COLO668 (cell line): ENCODE measurements around the gene TPPP2.

Experiments
- DNase-seq: peaks from one replicate; lab custom pipeline; 2025; ENCODE audit not compliant: unreplicated experiment; lab: John Stamatoyannopoulos, UW

TPPP2 gene

GRCh38 chr14:21074398-21075272 lies 44.6 kb downstream of the TPPP2 start:
- DNase-seq, result no peak

DNA sequence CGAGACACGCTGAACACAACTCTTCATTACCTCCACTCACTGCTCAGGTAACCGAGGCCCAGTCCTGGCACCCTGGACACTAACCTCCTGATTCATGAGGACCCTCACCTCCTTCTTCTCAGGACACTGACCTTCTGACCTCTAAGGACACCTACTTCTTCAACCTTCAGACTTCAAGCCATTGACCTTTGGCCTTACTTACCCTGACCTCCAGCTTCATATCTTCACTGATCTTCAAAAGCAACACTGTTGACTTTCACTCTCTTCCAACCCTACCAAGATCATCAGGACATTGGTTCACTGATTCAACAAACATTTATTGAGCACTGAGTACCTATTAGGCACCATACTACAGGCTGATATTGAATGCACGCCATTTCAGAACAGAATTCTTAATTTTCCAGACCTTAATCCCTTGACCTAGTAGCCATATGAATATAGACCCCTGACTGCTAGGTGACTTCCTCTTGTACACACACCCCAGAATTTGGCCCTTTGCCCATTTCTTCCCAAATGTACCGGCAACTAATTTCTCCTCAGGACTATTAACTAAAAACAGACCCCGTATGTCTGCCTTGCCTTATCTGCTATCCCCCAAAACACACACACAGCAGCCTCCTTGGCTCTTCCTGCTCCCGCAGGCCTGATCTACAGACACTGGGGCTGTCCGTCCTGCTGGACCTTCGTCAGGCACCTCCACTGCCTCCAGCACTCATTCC lies 45.9 kb downstream of the TPPP2 start:
- DNase-seq, result no peak

- DNase-seq, result no peak
These were observed 47.7 kb downstream of the TPPP2 start for GRCh38 chr14:21077672-21078071.

DNA sequence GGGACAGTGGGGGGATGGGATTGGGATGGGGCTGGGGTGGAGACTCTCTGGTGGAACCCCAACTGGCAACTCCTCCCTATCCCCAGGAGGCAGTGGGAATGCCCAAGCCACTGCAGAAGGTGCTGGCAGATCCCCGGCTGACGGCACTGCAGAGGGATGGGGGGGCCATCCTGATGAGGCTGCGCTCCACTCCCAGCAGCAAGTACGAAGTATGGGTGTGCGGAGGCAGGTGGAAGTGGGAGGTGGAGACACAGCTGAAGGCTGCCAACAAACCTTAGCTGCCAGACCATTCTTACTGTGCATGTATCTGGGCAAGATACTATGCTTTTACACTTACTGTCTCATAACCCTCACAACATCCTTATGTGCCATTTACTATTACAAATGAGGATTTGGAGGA lies 48.3 kb downstream of the TPPP2 start:
- DNase-seq, result no peak

GRCh38 chr14:21078726-21079125 lies 48.7 kb downstream of the TPPP2 start:
- DNase-seq, result no peak

DNA sequence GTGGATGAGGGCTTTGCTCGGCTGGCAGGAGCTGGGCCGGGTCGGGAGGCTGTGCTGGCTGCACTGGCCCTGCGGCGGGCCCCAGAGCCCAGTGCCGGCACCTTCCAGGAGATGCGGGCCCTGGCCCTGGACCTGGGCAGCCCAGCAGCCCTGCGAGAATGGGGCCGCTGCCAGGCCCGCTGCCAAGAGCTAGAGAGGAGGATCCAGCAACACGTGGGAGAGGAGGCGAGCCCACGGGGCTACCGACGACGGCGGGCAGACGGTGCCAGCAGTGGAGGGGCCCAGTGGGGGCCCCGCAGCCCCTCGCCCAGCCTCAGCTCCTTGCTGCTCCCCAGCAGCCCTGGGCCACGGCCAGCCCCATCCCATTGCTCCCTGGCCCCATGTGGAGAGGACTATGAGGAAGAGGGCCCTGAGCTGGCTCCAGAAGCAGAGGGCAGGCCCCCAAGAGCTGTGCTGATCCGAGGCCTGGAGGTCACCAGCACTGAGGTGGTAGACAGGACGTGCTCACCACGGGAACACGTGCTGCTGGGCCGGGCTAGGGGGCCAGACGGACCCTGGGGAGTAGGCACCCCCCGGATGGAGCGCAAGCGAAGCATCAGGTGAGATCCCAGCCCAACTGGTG lies 51.6 kb downstream of the TPPP2 start:
- no peak for DNase-seq
